HEK293 (cell line): ENCODE data around the gene TAGAP.

Experiments
- CTCF ChIP-seq: fragments of 450-650 bp; formaldehyde crosslinking; IDR thresholded peaks from 2 replicates; pipeline ENCODE4 v1.5.1; 2016; ENCODE audit warnings: missing biosample characterization, missing genetic modification characterization
- EGR2 ChIP-seq: fragments of 450-650 bp; formaldehyde crosslinking; IDR thresholded peaks from 2 replicates; pipeline ENCODE4 v1.5.1; 2016; ENCODE audit warnings: low read depth, missing biosample characterization, missing genetic modification characterization
- REST ChIP-seq: fragments of 450-650 bp; formaldehyde crosslinking; IDR thresholded peaks from 2 replicates; pipeline ENCODE4 v1.5.1; 2016; ENCODE audit warnings: missing biosample characterization, missing genetic modification characterization
- SCRT2 ChIP-seq: fragments of 450-650 bp; formaldehyde crosslinking; IDR thresholded peaks from 2 replicates; pipeline ENCODE4 v1.5.1; 2016; ENCODE audit warnings: missing biosample characterization, missing genetic modification characterization
- TCF7L2 ChIP-seq: IDR thresholded peaks from 2 replicates; pipeline ENCODE4 v1.6.1; 2011; ENCODE audit warnings: low read depth, mild to moderate bottlenecking, inconsistent platforms, low read length, moderate library complexity, borderline replicate concordance
- ZFP3 ChIP-seq: fragments of 450-650 bp; formaldehyde crosslinking; IDR thresholded peaks from 2 replicates; pipeline ENCODE4 v1.5.1; 2016; ENCODE audit warnings: low read depth, missing biosample characterization, missing genetic modification characterization
- ZNF10 ChIP-seq: fragments of 450-650 bp; formaldehyde crosslinking; IDR thresholded peaks from 2 replicates; pipeline ENCODE4 v1.5.1; 2017; ENCODE audit warnings: missing biosample characterization, missing genetic modification characterization
- ZNF138 ChIP-seq: fragments of 450-650 bp; formaldehyde crosslinking; IDR thresholded peaks from 2 replicates; pipeline ENCODE4 v1.5.1; 2016; ENCODE audit warnings: missing biosample characterization, missing genetic modification characterization, borderline replicate concordance
- ZNF211 ChIP-seq: fragments of 450-650 bp; formaldehyde crosslinking; IDR thresholded peaks from 2 replicates; pipeline ENCODE4 v1.5.1; 2016; ENCODE audit warnings: low read depth, missing biosample characterization, missing genetic modification characterization
- ZNF292 ChIP-seq: fragments of 450-650 bp; formaldehyde crosslinking; IDR thresholded peaks from 2 replicates; pipeline ENCODE4 v1.5.1; 2016; ENCODE audit warnings: low read depth, missing biosample characterization, missing genetic modification characterization, borderline replicate concordance
- ZNF48 ChIP-seq: fragments of 450-650 bp; formaldehyde crosslinking; IDR thresholded peaks from 2 replicates; pipeline ENCODE4 v1.5.1; 2016; ENCODE audit warnings: missing biosample characterization, missing genetic modification characterization
- ZNF488 ChIP-seq: fragments of 450-650 bp; formaldehyde crosslinking; IDR thresholded peaks from 2 replicates; pipeline ENCODE4 v1.5.1; 2016; ENCODE audit warnings: missing biosample characterization, missing genetic modification characterization
- ZNF510 ChIP-seq: fragments of 450-650 bp; formaldehyde crosslinking; IDR thresholded peaks from 2 replicates; pipeline ENCODE4 v1.5.1; 2018; ENCODE audit warnings: mild to moderate bottlenecking, missing genetic modification characterization, missing biosample characterization; ENCODE audit not compliant: insufficient replicate concordance
- ZNF747 ChIP-seq: fragments of 450-650 bp; formaldehyde crosslinking; IDR thresholded peaks from 2 replicates; pipeline ENCODE4 v1.5.1; 2016; ENCODE audit warnings: missing biosample characterization, missing genetic modification characterization

GRCh38 chr6:159043947-159044346 is 844 bp downstream of the TAGAP start:
- no peak for TF ChIP-seq CTCF
- TF ChIP-seq ZNF48: no peak
- no peak for TF ChIP-seq ZNF10 (tag by site-specific recombination)
- TF ChIP-seq ZNF292: no peak
- no peak for TF ChIP-seq SCRT2 (tag by site-specific recombination)
- no peak for TF ChIP-seq ZNF747
- TF ChIP-seq ZFP3 (tag by site-specific recombination): no peak
- TF ChIP-seq ZNF211 (tag by site-specific recombination): no peak
- no peak for TF ChIP-seq ZNF138 (tag by site-specific recombination)
- TF ChIP-seq EGR2 (tag by site-specific recombination): no peak
- no peak for TF ChIP-seq TCF7L2
- no peak for TF ChIP-seq ZNF488 (tag by site-specific recombination)
- no peak for TF ChIP-seq REST (tag by site-specific recombination)
- TF ChIP-seq ZNF510 (tag by site-specific recombination): no peak
